ENCODE measurements around the gene UBIAD1. TPM values are rescaled to one million over a fixed set of nuclear protein-coding genes. Genes with fewer than 3 reads are reported as not detected.
"Not testable (repeated sequence)": the region's sequence is repeated elsewhere in the genome, so short reads cannot be mapped to it uniquely, and the experiment has no call there.

UBIAD1 gene
- polyA plus RNA-seq, 1 donor = 13.6 TPM

- Histone ChIP-seq H3K9me3 (ENCODE audit: control insufficient read depth, low read depth, low read length) (no peaks in the 10 kb centered on the region), H3K4me3 (ENCODE audit: low read length) (no peak overlapping the region), H3K27ac (ENCODE audit: low read length) (no peak overlapping the region), H3K4me1 (ENCODE audit: control insufficient read depth, insufficient read depth, low read length) (no peaks in the 10 kb centered on the region), H3K36me3 (ENCODE audit: control insufficient read depth, insufficient read depth, low read length) (peaks cover 17% of the 10 kb centered on the region), H3K27me3 (ENCODE audit: control insufficient read depth, insufficient read depth, low read length) (no peaks in the 10 kb centered on the region)
- WGBS (ENCODE audit: insufficient coverage, low lambda C conversion rate) = no CpG with 5 or more reads among the region's 6 CpGs
- DNase-seq = no peak
Observed at GRCh38 chr1:11293856-11294255, 20.9 kb downstream of the UBIAD1 start.

- DNase-seq = no peak
Observed at GRCh38 chr1:11294951-11295350, 22.0 kb downstream of the UBIAD1 start.

DNA sequence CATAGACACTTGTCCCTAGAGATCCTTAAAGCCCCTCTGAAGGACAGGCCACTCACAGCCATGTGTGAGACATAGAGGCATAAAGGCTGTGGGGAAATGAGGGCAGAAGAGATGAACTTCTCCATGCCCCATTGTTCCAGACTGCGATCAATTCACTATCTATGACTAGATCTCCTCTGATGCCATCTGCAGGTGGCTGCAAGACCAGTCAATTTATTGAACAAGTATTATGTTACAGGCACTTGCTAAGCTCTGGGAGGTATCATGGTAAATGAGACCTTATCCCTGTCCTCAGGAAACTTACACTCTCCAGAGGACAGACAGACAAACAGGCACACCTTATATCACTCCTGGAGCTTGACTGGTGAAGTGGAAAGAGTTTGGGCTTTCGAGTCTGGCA, 22.9 kb downstream of the UBIAD1 start:
- no peaks in the 10 kb centered on the region for H3K27me3 ChIP-seq (ENCODE audit: control insufficient read depth, insufficient read depth, low read length)

More at GRCh38 chr1:11294951-11295350, 22.0 kb downstream of the UBIAD1 start:
- Histone ChIP-seq H3K27me3 (ENCODE audit: control insufficient read depth, insufficient read depth, low read length) (no peaks in the 10 kb centered on the region), H3K9me3 (ENCODE audit: control insufficient read depth, low read depth, low read length) (no peaks in the 10 kb centered on the region), H3K27ac (ENCODE audit: low read length) (no peak overlapping the region), H3K36me3 (ENCODE audit: control insufficient read depth, insufficient read depth, low read length) (peaks cover 16% of the 10 kb centered on the region), H3K4me1 (ENCODE audit: control insufficient read depth, insufficient read depth, low read length) (no peaks in the 10 kb centered on the region), H3K4me3 (ENCODE audit: low read length) (no peak overlapping the region)
- WGBS (ENCODE audit: insufficient coverage, low lambda C conversion rate) = 90% methylated on average over 2 of the region's 8 CpGs

DNA sequence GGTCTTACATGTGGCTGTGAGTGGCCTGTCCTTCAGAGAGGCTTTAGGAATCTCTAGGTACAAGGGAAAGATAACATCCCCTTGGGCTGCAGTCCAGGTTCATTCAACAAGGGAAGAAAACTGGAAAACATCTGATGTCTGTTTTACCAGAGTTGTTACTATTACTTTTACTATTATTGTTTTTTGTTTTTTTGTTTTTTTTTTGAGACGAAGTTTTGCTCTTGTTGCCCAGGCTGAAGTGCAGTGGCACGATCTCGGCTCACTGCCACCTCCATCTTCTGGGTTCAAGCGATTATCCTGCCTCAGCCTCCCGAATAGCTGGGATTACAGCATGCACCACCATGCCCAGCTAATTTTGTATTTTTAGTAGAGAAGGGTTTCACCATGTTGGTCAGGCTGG, 24.8 kb downstream of the UBIAD1 start:
- H3K4me3 ChIP-seq (ENCODE audit: low read length); H3K27ac ChIP-seq (ENCODE audit: low read length); H3K9me3 ChIP-seq (ENCODE audit: control insufficient read depth, low read depth, low read length); H3K4me1 ChIP-seq (ENCODE audit: control insufficient read depth, insufficient read depth, low read length); DNase-seq; H3K27me3 ChIP-seq (ENCODE audit: control insufficient read depth, insufficient read depth, low read length): not testable (repeated sequence)
- 100% methylated on average over 3 of the region's 5 CpGs for WGBS (ENCODE audit: insufficient coverage, low lambda C conversion rate)
- peaks cover 11% of the 10 kb centered on the region for H3K36me3 ChIP-seq (ENCODE audit: control insufficient read depth, insufficient read depth, low read length)

More for the DNA sequence above, 22.9 kb downstream of the UBIAD1 start:
- no peak for DNase-seq
- H3K9me3 ChIP-seq (ENCODE audit: control insufficient read depth, low read depth, low read length) = no peaks in the 10 kb centered on the region
- H3K36me3 ChIP-seq (ENCODE audit: control insufficient read depth, insufficient read depth, low read length) = peaks cover 11% of the 10 kb centered on the region
- no peaks in the 10 kb centered on the region for H3K4me1 ChIP-seq (ENCODE audit: control insufficient read depth, insufficient read depth, low read length)
- WGBS (ENCODE audit: insufficient coverage, low lambda C conversion rate) = no CpG with 5 or more reads among the region's 2 CpGs
- no peak overlapping the region for H3K4me3 ChIP-seq (ENCODE audit: low read length)
- no peak overlapping the region for H3K27ac ChIP-seq (ENCODE audit: low read length)

- Histone ChIP-seq H3K27ac (ENCODE audit: low read length) (no peak overlapping the region), H3K4me1 (ENCODE audit: control insufficient read depth, insufficient read depth, low read length) (no peaks in the 10 kb centered on the region), H3K4me3 (ENCODE audit: low read length) (no peak overlapping the region), H3K36me3 (ENCODE audit: control insufficient read depth, insufficient read depth, low read length) (peaks cover 9% of the 10 kb centered on the region), H3K9me3 (ENCODE audit: control insufficient read depth, low read depth, low read length) (no peaks in the 10 kb centered on the region), H3K27me3 (ENCODE audit: control insufficient read depth, insufficient read depth, low read length) (no peaks in the 10 kb centered on the region)
- no peak for DNase-seq
- WGBS (ENCODE audit: insufficient coverage, low lambda C conversion rate) = 100% methylated on average over 1 of the region's 12 CpGs
Observed at GRCh38 chr1:11298390-11299224, 25.6 kb downstream of the UBIAD1 start.

GRCh38 chr1:11299225-11299574, 26.2 kb downstream of the UBIAD1 start:
- Histone ChIP-seq H3K27ac (ENCODE audit: low read length) (no peak overlapping the region), H3K36me3 (ENCODE audit: control insufficient read depth, insufficient read depth, low read length) (peaks cover 9% of the 10 kb centered on the region)

DNA sequence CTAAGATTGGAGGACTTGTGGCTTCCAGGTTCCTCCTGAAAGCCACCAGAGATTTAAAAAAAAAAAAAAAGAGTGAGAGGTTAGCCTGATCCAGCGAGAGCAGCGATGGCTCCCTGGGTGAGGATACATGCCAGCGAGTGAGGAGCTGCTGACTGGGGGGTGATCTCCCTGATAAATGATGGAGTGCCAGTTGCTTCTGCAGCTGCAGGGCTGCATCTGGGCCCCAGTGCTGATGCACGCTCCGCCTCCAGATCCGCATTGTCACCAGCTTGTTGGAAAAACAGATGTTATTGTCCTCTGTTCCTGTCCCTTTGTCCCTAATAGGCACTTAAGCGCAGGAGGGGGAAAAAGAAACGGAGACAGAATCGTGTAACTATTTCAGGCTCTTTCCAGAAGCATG, 28.6 kb downstream of the UBIAD1 start:
- Histone ChIP-seq H3K4me1 (ENCODE audit: control insufficient read depth, insufficient read depth, low read length) (no peaks in the 10 kb centered on the region), H3K9me3 (ENCODE audit: control insufficient read depth, low read depth, low read length) (no peaks in the 10 kb centered on the region), H3K27ac (ENCODE audit: low read length) (no peak overlapping the region), H3K4me3 (ENCODE audit: low read length) (no peak overlapping the region), H3K27me3 (ENCODE audit: control insufficient read depth, insufficient read depth, low read length) (no peaks in the 10 kb centered on the region), H3K36me3 (ENCODE audit: control insufficient read depth, insufficient read depth, low read length) (no peaks in the 10 kb centered on the region)
- no CpG with 5 or more reads among the region's 9 CpGs for WGBS (ENCODE audit: insufficient coverage, low lambda C conversion rate)
- no peak for DNase-seq

More at GRCh38 chr1:11299225-11299574, 26.2 kb downstream of the UBIAD1 start:
- 87% methylated on average over 3 of the region's 10 CpGs for WGBS (ENCODE audit: insufficient coverage, low lambda C conversion rate)
- Histone ChIP-seq H3K4me3 (ENCODE audit: low read length) (no peak overlapping the region), H3K27me3 (ENCODE audit: control insufficient read depth, insufficient read depth, low read length) (no peaks in the 10 kb centered on the region), H3K9me3 (ENCODE audit: control insufficient read depth, low read depth, low read length) (no peaks in the 10 kb centered on the region), H3K4me1 (ENCODE audit: control insufficient read depth, insufficient read depth, low read length) (no peaks in the 10 kb centered on the region)
- no peak for DNase-seq

DNA sequence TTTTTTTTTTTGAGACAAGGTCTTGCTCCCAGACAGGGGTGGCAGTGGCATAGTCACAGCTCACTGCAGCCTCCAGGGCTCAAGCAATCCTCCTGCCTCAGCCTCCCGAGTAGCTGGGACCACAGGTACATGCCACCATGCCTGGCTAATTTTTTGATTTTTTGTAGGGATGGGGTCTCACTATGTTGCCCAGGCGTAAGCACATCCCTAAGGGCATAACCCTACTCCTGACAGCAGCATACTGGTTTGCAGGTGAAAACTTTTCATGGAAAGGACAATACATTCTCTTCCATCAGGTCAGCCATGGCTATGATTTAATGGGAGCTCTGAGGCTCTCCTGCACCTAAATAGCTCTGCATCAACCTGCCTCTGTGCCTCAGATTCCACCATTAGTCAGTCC, 29.4 kb downstream of the UBIAD1 start:
- Histone ChIP-seq H3K27me3 (ENCODE audit: control insufficient read depth, insufficient read depth, low read length) (no peaks in the 10 kb centered on the region), H3K27ac (ENCODE audit: low read length) (no peak overlapping the region), H3K4me1 (ENCODE audit: control insufficient read depth, insufficient read depth, low read length) (no peaks in the 10 kb centered on the region), H3K36me3 (ENCODE audit: control insufficient read depth, insufficient read depth, low read length) (no peaks in the 10 kb centered on the region), H3K9me3 (ENCODE audit: control insufficient read depth, low read depth, low read length) (no peaks in the 10 kb centered on the region), H3K4me3 (ENCODE audit: low read length) (no peak overlapping the region)
- WGBS (ENCODE audit: insufficient coverage, low lambda C conversion rate) = no CpG with 5 or more reads among the region's 2 CpGs
- no peak for DNase-seq

- not testable (repeated sequence) for H3K36me3 ChIP-seq (ENCODE audit: control insufficient read depth, insufficient read depth, low read length); H3K4me3 ChIP-seq (ENCODE audit: low read length)
- WGBS (ENCODE audit: insufficient coverage, low lambda C conversion rate) = no CpG with 5 or more reads among the region's 29 CpGs
Observed at GRCh38 chr1:11305516-11305915, 32.5 kb downstream of the UBIAD1 start.

DNA sequence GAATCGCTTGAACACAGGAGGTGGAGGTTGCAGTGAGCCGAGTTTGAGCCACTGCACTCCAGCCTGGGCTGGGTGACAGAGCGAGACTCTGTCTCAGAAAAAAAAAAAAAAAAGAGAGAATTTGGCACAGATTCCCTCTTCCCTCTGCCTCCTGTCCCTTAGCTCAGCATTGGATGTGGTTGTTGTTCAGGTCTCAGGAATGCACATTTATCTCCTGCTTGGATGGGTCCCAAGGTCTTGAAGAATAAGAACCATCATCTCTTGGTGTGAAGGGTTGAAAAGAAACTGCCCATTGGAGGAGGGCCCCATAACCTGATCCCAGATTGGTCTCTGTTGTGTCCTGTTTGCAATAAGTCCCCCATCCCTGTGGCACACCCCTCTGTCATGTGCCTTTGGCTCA, 34.9 kb downstream of the UBIAD1 start:
- no CpG with 5 or more reads among the region's 3 CpGs for WGBS (ENCODE audit: insufficient coverage, low lambda C conversion rate)
- Histone ChIP-seq H3K36me3 (ENCODE audit: control insufficient read depth, insufficient read depth, low read length) (no peaks in the 10 kb centered on the region), H3K9me3 (ENCODE audit: control insufficient read depth, low read depth, low read length) (no peaks in the 10 kb centered on the region), H3K27ac (ENCODE audit: low read length) (no peak overlapping the region), H3K4me3 (ENCODE audit: low read length) (no peak overlapping the region), H3K27me3 (ENCODE audit: control insufficient read depth, insufficient read depth, low read length) (peaks cover 10% of the 10 kb centered on the region), H3K4me1 (ENCODE audit: control insufficient read depth, insufficient read depth, low read length) (no peaks in the 10 kb centered on the region)
- DNase-seq = no peak

More at GRCh38 chr1:11305516-11305915, 32.5 kb downstream of the UBIAD1 start:
- H3K9me3 ChIP-seq (ENCODE audit: control insufficient read depth, low read depth, low read length); H3K4me1 ChIP-seq (ENCODE audit: control insufficient read depth, insufficient read depth, low read length); DNase-seq; H3K27ac ChIP-seq (ENCODE audit: low read length); H3K27me3 ChIP-seq (ENCODE audit: control insufficient read depth, insufficient read depth, low read length): not testable (repeated sequence)

DNA sequence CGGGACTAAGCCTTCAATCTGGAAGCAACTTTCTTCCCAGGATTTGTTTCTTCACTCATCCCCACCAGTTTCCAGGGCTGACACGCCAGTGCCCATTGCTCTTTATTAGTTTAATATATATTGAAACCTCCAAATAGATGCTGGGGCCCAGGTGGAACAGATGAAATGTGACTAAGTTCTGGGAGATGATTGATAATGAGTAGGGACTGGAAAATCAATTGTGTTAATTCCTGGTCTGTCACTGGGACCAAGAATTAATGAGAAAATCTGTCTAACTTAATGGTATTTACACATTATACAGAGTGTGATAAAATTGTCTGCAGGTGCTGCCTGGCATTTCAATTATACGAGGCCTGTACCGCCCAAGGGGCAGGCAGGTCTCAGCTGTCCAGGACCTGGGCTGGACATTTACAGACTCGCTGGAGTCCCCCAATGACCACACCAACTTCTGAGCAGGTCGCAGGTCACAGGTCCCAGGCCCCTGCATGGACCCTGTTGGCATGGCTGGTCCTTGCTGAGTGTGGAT, 35.8 kb downstream of the UBIAD1 start:
- no CpG with 5 or more reads among the region's 6 CpGs for WGBS (ENCODE audit: insufficient coverage, low lambda C conversion rate)
- Histone ChIP-seq H3K27me3 (ENCODE audit: control insufficient read depth, insufficient read depth, low read length) (peaks cover 12% of the 10 kb centered on the region), H3K9me3 (ENCODE audit: control insufficient read depth, low read depth, low read length) (no peaks in the 10 kb centered on the region), H3K4me3 (ENCODE audit: low read length) (no peak overlapping the region), H3K27ac (ENCODE audit: low read length) (no peak overlapping the region), H3K36me3 (ENCODE audit: control insufficient read depth, insufficient read depth, low read length) (no peaks in the 10 kb centered on the region), H3K4me1 (ENCODE audit: control insufficient read depth, insufficient read depth, low read length) (no peaks in the 10 kb centered on the region)
- no peak for DNase-seq

All from large intestine (tissue), 3 donors.